Activated CD4-positive, CD25-positive, alpha-beta regulatory T cell treated with anti-CD3 and anti-CD28 coated beads, Interleukin-2, amount 50 U/mL, for 72 hours (primary cell): ENCODE data around the gene SORBS1.
"Not testable (repeated sequence)": the region's sequence is repeated elsewhere in the genome, so short reads cannot be mapped to it uniquely, and the experiment has no call there.

Source experiments
- DNase-seq: peaks from one replicate; pipeline ENCODE4 v3.0.0; 2021

Gene SORBS1

GRCh38 chr10:95480102-95480900 is 80.9 kb downstream of the SORBS1 start:
- DNase-seq = no peak

- DNase-seq = no peak
Observed at GRCh38 chr10:95478935-95479334, 82.2 kb downstream of the SORBS1 start.

- no peak for DNase-seq
Observed at GRCh38 chr10:95478185-95478584, 83.0 kb downstream of the SORBS1 start.

GRCh38 chr10:95477175-95477520 is 84.0 kb downstream of the SORBS1 start:
- DNase-seq = no peak

GRCh38 chr10:95476469-95477174 is 84.5 kb downstream of the SORBS1 start:
- no peak for DNase-seq

GRCh38 chr10:95475827-95476468 is 85.2 kb downstream of the SORBS1 start:
- no peak for DNase-seq

GRCh38 chr10:95475003-95475383 is 86.2 kb downstream of the SORBS1 start:
- no peak for DNase-seq

GRCh38 chr10:95474228-95475002 is 86.8 kb downstream of the SORBS1 start:
- DNase-seq = no peak

- no peak for DNase-seq
Observed at GRCh38 chr10:95472304-95473088, 88.7 kb downstream of the SORBS1 start.

GRCh38 chr10:95469676-95470075 is 91.5 kb downstream of the SORBS1 start:
- DNase-seq = no peak

- no peak for DNase-seq
Observed at GRCh38 chr10:95469251-95469650, 91.9 kb downstream of the SORBS1 start.

GRCh38 chr10:95467642-95468041 is 93.5 kb downstream of the SORBS1 start:
- DNase-seq = not testable (repeated sequence)

- DNase-seq = no peak
Observed at GRCh38 chr10:95467162-95467599, 94.0 kb downstream of the SORBS1 start.

- no peak for DNase-seq
Observed at GRCh38 chr10:95466436-95466835, 94.7 kb downstream of the SORBS1 start.

- DNase-seq = no peak
Observed at GRCh38 chr10:95464280-95464679, 96.9 kb downstream of the SORBS1 start.

- no peak for DNase-seq
Observed at GRCh38 chr10:95462740-95463667, 98.2 kb downstream of the SORBS1 start.

GRCh38 chr10:95461611-95462010 is 99.6 kb downstream of the SORBS1 start:
- DNase-seq = no peak

- no peak for DNase-seq
Observed at GRCh38 chr10:95459446-95460045, 101.6 kb downstream of the SORBS1 start.

GRCh38 chr10:95458871-95459270 is 102.3 kb downstream of the SORBS1 start:
- no peak for DNase-seq

- no peak for DNase-seq
Observed at GRCh38 chr10:95458014-95458413, 103.2 kb downstream of the SORBS1 start.
